UCSD-AML1 (cell line): ENCODE results near the gene LCK.
A peak's percentile ranks its signal among the peaks of the same experiment; 100 is the strongest.

ENCODE experiments used
- DNase-seq: peaks from one replicate; lab custom pipeline; 2025; ENCODE audit not compliant: unreplicated experiment; lab: John Stamatoyannopoulos, UW

The LCK gene

GRCh38 chr1:32318127-32318869 is 67.2 kb downstream of the LCK start:
- DNase-seq, result no peak

GRCh38 chr1:32321712-32322291 is 70.7 kb downstream of the LCK start:
- DNase-seq, result peak; percentile 27

- DNase-seq, result no peak
Observed at GRCh38 chr1:32327204-32327603, 76.1 kb downstream of the LCK start.

DNA sequence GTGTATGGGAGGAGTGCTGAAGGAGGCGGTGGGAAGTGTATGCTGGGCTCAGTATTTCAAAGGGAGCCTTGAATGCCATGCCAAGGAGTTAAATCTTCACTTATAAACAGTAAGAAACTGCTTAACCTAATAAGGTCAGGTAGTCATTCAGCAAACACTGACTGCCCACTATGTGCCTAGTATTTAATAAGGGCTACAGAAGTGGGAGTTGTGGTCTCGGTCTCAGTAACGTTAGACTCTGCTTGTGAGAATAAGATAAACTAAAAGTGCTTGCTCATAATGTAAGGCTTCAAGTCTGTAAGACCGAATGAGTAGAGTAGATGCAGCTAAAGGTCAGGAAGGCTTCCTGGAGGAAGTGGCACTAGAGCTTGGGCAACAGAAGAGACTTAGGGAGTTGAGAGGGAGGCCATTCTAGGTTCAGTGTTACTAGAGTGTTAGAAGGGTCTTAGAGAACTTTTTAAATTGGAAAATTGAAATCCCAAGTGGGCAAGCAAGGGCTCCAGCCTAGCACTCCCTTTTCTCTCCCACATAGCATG is 78.9 kb downstream of the LCK start:
- DNase-seq, result no peak

GRCh38 chr1:32330558-32331151 is 79.6 kb downstream of the LCK start:
- DNase-seq, result no peak

- no peak for DNase-seq
Observed at GRCh38 chr1:32331549-32331948, 80.5 kb downstream of the LCK start.

GRCh38 chr1:32332290-32333079 is 81.4 kb downstream of the LCK start:
- no peak for DNase-seq

GRCh38 chr1:32333251-32333963 is 82.3 kb downstream of the LCK start:
- no peak for DNase-seq

- no peak for DNase-seq
Observed at GRCh38 chr1:32334274-32334861, 83.3 kb downstream of the LCK start.

- peak; percentile 71 for DNase-seq
Observed at GRCh38 chr1:32334864-32335534, 83.9 kb downstream of the LCK start.

GRCh38 chr1:32335535-32335789 is 84.4 kb downstream of the LCK start:
- no peak for DNase-seq
